GOT3 (cell line): Measurements from ENCODE around the gene RANBP17.

Experiments
- DNase-seq: peaks from one replicate; lab custom pipeline; 2025; ENCODE audit warnings: mixed read lengths; lab: John Stamatoyannopoulos, UW

The RANBP17 gene

GRCh38 chr5:171092194-171092593 lies 230.4 kb downstream of the RANBP17 start:
- no peak for DNase-seq

GRCh38 chr5:171093598-171093997 lies 231.8 kb downstream of the RANBP17 start:
- no peak for DNase-seq

DNA sequence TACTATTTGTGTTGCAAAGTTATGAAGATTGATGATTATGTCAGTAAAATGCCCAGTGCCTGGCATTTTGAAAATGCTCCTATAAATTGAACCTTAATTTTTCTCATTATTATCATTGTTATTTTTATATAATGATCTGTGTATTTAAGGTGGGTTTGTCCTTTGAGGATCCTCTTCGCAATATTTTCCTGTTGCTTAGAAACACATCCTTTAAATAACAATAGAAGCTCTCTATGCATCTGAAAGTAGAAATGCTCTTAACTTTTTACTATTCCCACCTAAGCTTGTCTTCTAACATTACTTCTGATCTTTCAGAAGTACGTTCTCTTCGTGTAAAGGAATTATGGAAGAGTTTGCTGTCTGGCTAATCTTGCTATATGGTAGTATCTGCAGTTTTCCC lies 232.5 kb downstream of the RANBP17 start:
- no peak for DNase-seq

DNA sequence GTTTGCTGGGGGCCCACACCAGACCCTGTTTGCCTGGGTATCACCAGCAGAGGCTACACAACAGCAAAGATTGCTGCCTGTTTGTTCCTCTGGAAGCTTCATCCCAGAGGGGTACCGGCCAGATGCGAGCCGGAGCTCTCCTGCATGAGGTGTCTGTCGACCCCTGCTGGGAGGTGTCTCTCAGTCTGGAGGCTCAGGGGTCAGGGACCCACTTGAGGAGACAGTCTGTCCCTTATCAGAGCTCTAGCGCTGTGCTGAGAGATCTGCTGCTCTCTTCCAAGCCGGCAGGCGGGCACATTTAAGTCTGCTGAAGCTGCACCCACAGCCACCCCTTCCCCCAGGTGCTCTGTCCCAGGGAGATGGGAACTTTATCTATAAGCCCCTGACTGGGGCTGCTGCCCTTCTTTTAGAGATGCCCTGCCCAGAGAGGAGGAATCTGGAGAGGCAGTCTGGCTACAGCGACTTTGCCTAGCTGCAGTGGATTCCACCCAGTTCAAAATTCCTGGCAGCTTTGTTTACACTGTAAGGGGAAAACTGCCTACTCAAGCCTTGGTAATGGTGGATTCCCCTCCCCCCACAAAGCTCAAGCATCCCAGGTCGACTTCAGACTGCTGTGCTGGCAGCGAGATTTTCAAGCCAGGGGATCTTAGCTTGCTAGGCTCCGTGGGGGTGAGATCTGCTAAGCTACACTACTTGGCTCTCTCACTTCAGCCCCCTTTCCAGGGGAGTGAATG lies 241.2 kb downstream of the RANBP17 start:
- DNase-seq = no peak

GRCh38 chr5:171107669-171108068 lies 245.9 kb downstream of the RANBP17 start:
- DNase-seq = no peak

DNA sequence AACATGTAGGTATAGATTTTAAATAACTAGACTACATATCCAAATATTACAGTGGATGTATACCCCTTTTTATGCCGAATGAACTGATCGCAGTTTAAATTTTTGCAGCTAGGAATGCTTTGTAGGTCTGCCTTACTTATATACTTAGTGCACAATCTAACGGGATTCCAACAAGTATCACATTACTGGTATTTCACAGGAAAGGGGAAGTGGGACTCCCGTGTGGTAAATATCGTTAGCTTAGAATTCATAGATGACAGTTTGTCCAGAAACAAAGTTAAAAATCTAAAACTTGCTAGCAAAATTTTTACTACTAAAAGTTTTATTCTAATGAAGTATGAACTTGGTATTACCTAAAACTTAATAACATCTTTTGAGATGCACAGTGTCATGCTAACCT lies 253.7 kb downstream of the RANBP17 start:
- no peak for DNase-seq

GRCh38 chr5:171116719-171117118 lies 254.9 kb downstream of the RANBP17 start:
- no peak for DNase-seq

DNA sequence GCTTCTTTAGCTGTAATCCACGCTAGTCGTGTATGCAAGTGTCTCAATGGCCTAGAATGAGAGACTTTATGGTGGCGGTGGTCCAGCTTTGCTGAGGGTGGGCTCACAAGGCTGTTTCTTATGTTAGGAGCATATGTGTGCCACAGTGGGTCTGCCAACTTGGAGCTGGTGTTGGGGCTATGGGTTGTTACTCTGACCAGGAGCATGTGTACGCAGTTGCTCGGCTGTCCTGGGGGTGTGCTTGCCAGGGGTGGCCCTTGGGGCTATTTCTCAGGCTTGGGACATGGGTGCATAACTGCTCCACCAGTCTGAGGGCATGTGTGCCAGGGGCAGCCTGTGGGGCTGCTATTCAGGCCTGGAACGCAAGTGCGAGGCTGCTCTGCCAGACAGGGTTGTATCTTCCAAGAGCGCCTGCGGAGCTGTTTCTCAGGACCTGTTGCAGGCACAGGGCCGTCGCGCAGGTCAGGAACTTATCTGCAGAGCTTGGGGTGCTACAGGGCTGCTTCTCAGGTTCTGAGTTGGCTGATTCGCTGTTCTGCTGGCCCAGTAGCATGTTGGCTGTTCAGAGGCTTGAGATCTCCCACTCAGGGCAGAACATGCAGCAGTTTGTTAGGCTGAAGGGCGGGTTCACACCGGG lies 259.3 kb downstream of the RANBP17 start:
- DNase-seq = no peak

DNA sequence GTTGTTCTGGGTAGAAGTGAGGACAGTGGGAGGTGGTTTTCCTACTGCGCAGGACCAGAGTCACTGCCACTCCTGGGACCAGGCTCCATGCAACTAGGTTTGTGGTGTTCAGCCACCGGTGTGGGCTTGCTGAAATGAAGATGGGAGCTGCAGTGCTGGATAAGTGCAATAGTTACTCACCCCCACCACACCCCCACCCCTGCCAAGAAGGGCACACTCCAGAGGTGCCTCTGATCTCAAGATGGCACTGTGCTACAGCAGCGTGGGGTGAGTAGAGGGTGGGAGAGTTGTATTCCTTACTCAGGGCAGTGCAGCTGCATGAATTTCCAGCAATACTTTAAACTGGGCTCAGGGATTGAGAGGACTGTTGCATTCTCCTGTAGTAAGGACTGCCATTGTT lies 259.8 kb downstream of the RANBP17 start:
- DNase-seq = no peak

GRCh38 chr5:171122372-171122771 lies 260.6 kb downstream of the RANBP17 start:
- no peak for DNase-seq

GRCh38 chr5:171123417-171123816 lies 261.6 kb downstream of the RANBP17 start:
- no peak for DNase-seq

GRCh38 chr5:171127314-171127713 lies 265.5 kb downstream of the RANBP17 start:
- no peak for DNase-seq

DNA sequence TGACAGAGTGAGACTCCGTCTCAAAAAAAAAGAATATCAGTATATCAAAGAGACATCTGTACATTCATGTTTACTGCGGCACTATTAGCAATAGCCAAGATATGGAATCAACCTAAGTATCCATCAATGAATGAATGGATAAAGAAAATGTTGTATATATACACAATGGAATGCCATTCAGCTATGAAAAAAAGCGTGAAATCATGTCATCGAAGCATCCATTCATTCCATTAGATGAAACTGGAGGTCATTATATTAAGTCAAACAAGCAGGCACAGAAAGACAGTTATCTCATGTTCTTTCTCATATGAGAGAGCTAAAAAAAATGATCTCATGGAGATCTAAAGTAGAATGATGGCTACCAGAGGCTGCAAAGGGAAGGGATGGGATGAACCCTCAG lies 266.3 kb downstream of the RANBP17 start:
- no peak for DNase-seq

- no peak for DNase-seq
These were observed 267.5 kb downstream of the RANBP17 start for GRCh38 chr5:171129308-171129707.

DNA sequence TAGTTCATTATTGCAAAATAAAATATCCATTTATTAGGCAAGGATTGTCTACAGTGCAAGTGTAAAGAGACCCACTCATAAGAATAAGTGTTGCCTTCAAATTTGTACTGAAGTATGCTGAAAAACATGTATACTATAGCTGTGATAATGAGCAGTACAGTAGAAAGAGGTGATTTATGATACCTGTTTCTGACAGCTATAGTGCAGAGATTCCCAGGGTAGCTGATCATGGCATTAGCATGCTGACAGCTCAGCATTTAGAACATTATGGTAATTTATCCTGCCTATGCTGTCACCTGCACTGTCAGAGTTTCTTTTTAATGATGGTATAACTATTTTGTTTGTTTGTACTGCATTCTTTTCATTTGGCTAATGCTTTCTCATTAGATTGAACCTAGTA lies 269.7 kb downstream of the RANBP17 start:
- DNase-seq = no peak

GRCh38 chr5:171137768-171138525 lies 276.1 kb downstream of the RANBP17 start:
- DNase-seq = no peak

- no peak for DNase-seq
These were observed 277.4 kb downstream of the RANBP17 start for GRCh38 chr5:171139227-171139626.

DNA sequence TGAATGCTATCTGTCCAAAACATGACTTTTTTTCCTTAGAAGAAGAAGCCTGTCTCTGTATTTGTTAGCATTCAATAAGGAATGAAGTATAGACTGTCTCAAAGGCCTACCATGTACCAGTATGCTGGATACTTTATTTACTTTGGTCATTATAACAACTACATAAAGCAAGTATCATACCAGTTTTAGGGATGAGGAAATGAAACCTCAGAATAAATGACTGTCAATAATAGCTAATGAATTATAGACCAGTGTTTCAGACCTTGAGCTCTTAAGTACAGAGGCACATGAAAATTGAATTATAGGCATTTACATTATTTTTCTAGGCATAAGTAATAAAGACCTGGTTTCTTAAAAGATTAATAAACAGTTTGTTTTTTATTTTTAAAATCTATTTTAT lies 280.8 kb downstream of the RANBP17 start:
- DNase-seq = no peak

- no peak for DNase-seq
These were observed 281.4 kb downstream of the RANBP17 start for GRCh38 chr5:171143171-171143570.

DNA sequence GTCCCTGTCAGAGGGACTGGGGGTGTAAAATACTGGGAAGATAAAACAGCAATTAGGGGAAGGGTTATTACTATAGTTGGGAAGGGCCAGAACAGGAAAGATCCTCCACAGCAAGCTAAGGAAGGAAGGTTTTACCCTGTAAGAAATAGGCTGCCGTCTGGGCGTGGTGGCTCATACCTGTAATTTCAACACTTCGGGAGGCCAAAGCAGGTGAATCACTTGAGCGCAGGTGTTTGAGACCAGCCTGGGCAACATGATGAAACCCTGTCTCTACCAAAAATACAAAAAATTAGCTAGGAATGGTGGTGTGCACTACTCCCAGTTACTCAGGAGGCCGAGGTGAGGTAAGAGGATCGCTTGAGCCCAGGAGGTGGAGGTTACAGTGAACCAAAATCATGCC lies 282.1 kb downstream of the RANBP17 start:
- DNase-seq = no peak

DNA sequence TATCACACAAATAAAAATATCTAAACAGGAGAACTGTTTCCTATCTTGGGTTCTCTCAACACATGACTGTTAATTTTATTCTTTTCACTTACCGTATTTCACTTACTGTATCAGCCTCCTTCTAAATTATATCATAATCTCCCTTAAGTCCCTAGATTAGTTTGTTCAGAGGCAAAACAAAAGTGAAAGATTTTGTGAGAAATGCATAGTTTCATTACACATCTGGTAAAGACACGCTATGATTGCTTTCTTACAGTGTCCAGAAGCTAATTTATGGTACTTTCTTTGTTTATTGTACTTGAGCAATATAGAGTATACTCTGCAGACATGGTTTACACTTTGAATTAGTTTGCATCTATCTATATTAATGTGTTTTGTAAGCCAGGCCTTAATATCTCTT lies 287.5 kb downstream of the RANBP17 start:
- DNase-seq = no peak

GRCh38 chr5:171149772-171150171 lies 288.0 kb downstream of the RANBP17 start:
- no peak for DNase-seq

GRCh38 chr5:171152382-171152781 lies 290.6 kb downstream of the RANBP17 start:
- DNase-seq = no peak
